Gastrocnemius medialis (tissue), 4 donors: Measurements from ENCODE around the gene CDC14A.

Source experiments
- CTCF ChIP-seq, 5 experiments: fragments of 450-650 bp in 3 of 5; fragments of 200-600 bp in 2 of 5; sonication (generic) in 2 of 5; IDR thresholded peaks in 4 of 5; conservative IDR thresholded peaks in 1 of 5; 1 replicate in 4 of 5; 2 replicates in 1 of 5; pipeline ENCODE4 v1.5.1; 2016 to 2019; ENCODE audit warnings: antibody characterized with exemption in 5 of 5, mild to moderate bottlenecking in 3 of 5, moderate library complexity in 3 of 5
- POLR2A ChIP-seq, 2 donors: fragments of 450-650 bp; IDR thresholded peaks; one replicate each; pipeline ENCODE4 v1.6.1; 2017; ENCODE audit warnings: antibody characterized with exemption in 2 of 2, mild to moderate bottlenecking in 2 of 2, moderate library complexity in 2 of 2

- TF ChIP-seq CTCF (IDR thresholded peaks at IDR 0.05 in 4 of 5, conservative IDR thresholded peaks at IDR 0.05 in 1 of 5): no peak
- TF ChIP-seq POLR2A (IDR thresholded peaks at IDR 0.05): no peak
These were observed 49.6 kb upstream of the CDC14A start for GRCh38 chr1:100302739-100303138.
